Calu3 (cell line): ENCODE results near the gene ZSWIM8. TPM values are rescaled to one million over a fixed set of nuclear protein-coding genes. Genes with fewer than 3 reads are reported as not detected.
"Not testable (repeated sequence)": the region's sequence is repeated elsewhere in the genome, so short reads cannot be mapped to it uniquely, and the experiment has no call there.

Source experiments
- BruUV-seq: library from RNA; stranded (reverse); fragments of 400-500 nt; replicated peaks from 2 replicates; lab custom pipeline; 2021; lab: Mats Ljungman, UMichigan
- CTCF ChIA-PET: fragments of 300-600 bp; sonication (Branson Sonifier 250); formaldehyde crosslinking; loops from one replicate; lab custom pipeline; 2022; ENCODE audit warnings: antibody characterized with exemption; lab: Charles Lee
- DNase-seq: peaks from one replicate; pipeline ENCODE4 v3.0.0; 2022
- H3K27ac Mint-ChIP-seq: one replicate; pipeline ENCODE4 v1.8.0; 2022; ENCODE audit warnings: mixed read lengths; ENCODE audit not compliant: unreplicated experiment
- H3K27me3 Mint-ChIP-seq: one replicate; pipeline ENCODE4 v1.8.0; 2022; ENCODE audit warnings: mixed read lengths; ENCODE audit not compliant: unreplicated experiment
- H3K36me3 Mint-ChIP-seq: one replicate; pipeline ENCODE4 v1.8.0; 2022; ENCODE audit warnings: mild to moderate bottlenecking, moderate library complexity, mixed read lengths; ENCODE audit not compliant: insufficient read depth, unreplicated experiment
- H3K4me1 Mint-ChIP-seq: one replicate; pipeline ENCODE4 v1.8.0; 2022; ENCODE audit warnings: mild to moderate bottlenecking, low read depth, mixed read lengths; ENCODE audit not compliant: unreplicated experiment
- H3K4me3 Mint-ChIP-seq: one replicate; pipeline ENCODE4 v1.8.0; 2022; ENCODE audit warnings: mild to moderate bottlenecking, low read depth, moderate library complexity, mixed read lengths; ENCODE audit not compliant: unreplicated experiment
- H3K9me3 Mint-ChIP-seq: one replicate; pipeline ENCODE4 v1.8.0; 2022; ENCODE audit warnings: low read depth, mixed read lengths; ENCODE audit not compliant: unreplicated experiment
- intact Hi-C: fragments of 100-400 bp; cut with micrococcal nuclease; formaldehyde crosslinking; loops from one replicate; pipeline ENCODE4 v1.10.0; 2022; ENCODE audit not compliant: unreplicated experiment
- total RNA-seq: library from RNA; stranded (reverse); gene quantifications from 2 replicates; pipeline ENCODE4 v1.2.3, GENCODE V29; 2022
- TF ChIP-seq, protein P1 (sequence below): fragments of 200-600 bp; IDR thresholded peaks from one replicate; pipeline ENCODE4 v1.8.0; 2022; ENCODE audit warnings: antibody characterized with exemption; ENCODE audit not compliant: unreplicated experiment

Gene ZSWIM8
- total RNA-seq, 1 experiment from 2014 or later, result 59.9 TPM

- Mint-ChIP-seq H3K4me1 (peaks cover 5% of the 10 kb centered on the region), H3K27ac (no peak overlapping the region), H3K4me3 (no peak overlapping the region), H3K9me3 (no peaks in the 10 kb centered on the region), H3K36me3 (peaks cover 31% of the 10 kb centered on the region), H3K27me3 (no peaks in the 10 kb centered on the region)
- BruUV-seq, result no TSS peak
- DNase-seq, result no peak
- CTCF ChIA-PET, result interaction anchor here (0.6 kb wide), 1 partner anchor 916 kb away, joined by 9 read pairs; no protein-coding TSS in a partner anchor
- TF ChIP-seq, protein P1, sequence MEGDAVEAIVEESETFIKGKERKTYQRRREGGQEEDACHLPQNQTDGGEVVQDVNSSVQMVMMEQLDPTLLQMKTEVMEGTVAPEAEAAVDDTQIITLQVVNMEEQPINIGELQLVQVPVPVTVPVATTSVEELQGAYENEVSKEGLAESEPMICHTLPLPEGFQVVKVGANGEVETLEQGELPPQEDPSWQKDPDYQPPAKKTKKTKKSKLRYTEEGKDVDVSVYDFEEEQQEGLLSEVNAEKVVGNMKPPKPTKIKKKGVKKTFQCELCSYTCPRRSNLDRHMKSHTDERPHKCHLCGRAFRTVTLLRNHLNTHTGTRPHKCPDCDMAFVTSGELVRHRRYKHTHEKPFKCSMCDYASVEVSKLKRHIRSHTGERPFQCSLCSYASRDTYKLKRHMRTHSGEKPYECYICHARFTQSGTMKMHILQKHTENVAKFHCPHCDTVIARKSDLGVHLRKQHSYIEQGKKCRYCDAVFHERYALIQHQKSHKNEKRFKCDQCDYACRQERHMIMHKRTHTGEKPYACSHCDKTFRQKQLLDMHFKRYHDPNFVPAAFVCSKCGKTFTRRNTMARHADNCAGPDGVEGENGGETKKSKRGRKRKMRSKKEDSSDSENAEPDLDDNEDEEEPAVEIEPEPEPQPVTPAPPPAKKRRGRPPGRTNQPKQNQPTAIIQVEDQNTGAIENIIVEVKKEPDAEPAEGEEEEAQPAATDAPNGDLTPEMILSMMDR, result no peak
- intact Hi-C loops, result no loop called here
These were observed 8.1 kb downstream of the ZSWIM8 start for GRCh38 chr10:73793456-73793855.

DNA sequence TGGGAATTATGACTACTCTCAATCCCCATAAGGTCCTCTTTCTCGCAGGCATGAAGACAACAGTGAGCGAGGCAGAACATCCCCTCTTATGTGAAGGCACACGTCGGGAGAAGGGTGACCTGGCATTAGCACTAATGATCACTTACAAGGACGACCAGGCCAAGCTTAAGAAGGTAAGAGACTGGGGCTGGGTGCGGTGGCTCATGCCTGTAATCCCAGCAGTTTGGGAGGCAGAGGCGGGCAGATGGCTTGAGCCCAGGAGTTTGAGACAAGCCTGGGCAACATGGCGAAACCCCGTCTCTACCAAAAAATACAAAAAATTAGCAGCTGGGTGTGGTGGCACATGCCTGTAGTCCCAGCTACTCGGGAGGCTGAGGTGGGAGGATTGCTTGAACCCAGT is 10.1 kb downstream of the ZSWIM8 start:
- intact Hi-C loops, H3K9me3 Mint-ChIP-seq, H3K4me3 Mint-ChIP-seq, DNase-seq, H3K27me3 Mint-ChIP-seq, H3K4me1 Mint-ChIP-seq, BruUV-seq, H3K27ac Mint-ChIP-seq: not testable (repeated sequence)
- peaks cover 42% of the 10 kb centered on the region for H3K36me3 Mint-ChIP-seq
- CTCF ChIA-PET, result interaction anchor here (0.6 kb wide), 1 partner anchor 8 kb away, joined by 3 read pairs; no protein-coding TSS in a partner anchor

GRCh38 chr10:73796035-73796434 is 10.6 kb downstream of the ZSWIM8 start:
- peaks cover 43% of the 10 kb centered on the region for H3K36me3 Mint-ChIP-seq
- intact Hi-C loops, H3K4me3 Mint-ChIP-seq, H3K27me3 Mint-ChIP-seq, DNase-seq, H3K27ac Mint-ChIP-seq, H3K9me3 Mint-ChIP-seq, BruUV-seq, H3K4me1 Mint-ChIP-seq: not testable (repeated sequence)
- CTCF ChIA-PET, result interaction anchor here (0.8 kb wide), 1 partner anchor 39 kb away, joined by 7 read pairs; no protein-coding TSS in a partner anchor

DNA sequence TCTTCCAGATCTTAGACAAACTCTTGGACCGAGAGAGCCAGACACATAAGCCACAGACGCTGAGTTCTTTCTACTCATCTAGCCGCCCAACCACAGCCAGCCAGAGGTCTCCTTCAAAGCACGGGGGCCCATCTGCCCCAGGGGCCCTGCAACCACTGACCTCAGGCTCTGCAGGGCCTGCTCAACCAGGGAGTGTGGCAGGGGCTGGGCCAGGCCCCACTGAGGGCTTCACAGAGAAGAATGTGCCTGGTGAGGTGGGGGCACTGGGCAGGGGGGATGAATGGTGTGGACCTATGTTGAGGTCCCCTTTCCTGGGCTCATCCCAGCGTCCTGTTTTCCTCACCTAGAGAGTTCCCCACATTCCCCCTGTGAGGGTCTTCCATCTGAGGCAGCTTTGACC is 11.4 kb downstream of the ZSWIM8 start:
- Mint-ChIP-seq H3K4me1 (no peaks in the 10 kb centered on the region), H3K36me3 (peaks cover 47% of the 10 kb centered on the region)

GRCh38 chr10:73797324-73798025 is 12.1 kb downstream of the ZSWIM8 start:
- peaks cover 49% of the 10 kb centered on the region for H3K36me3 Mint-ChIP-seq
- CTCF ChIA-PET, result no interaction called here
- TF ChIP-seq, protein P1, result no peak
- no peak for DNase-seq
- H3K27ac Mint-ChIP-seq, result no peak overlapping the region
- no peaks in the 10 kb centered on the region for H3K4me1 Mint-ChIP-seq
- H3K4me3 Mint-ChIP-seq, result no peak overlapping the region
- no peaks in the 10 kb centered on the region for H3K9me3 Mint-ChIP-seq
- BruUV-seq, result no TSS peak
- intact Hi-C loops, result no loop called here
- no peaks in the 10 kb centered on the region for H3K27me3 Mint-ChIP-seq

More for the DNA sequence above, 11.4 kb downstream of the ZSWIM8 start:
- CTCF ChIA-PET, result no interaction called here
- TF ChIP-seq, protein P1, result no peak
- BruUV-seq, result no TSS peak
- Mint-ChIP-seq H3K27me3 (no peaks in the 10 kb centered on the region), H3K9me3 (no peaks in the 10 kb centered on the region), H3K27ac (no peak overlapping the region), H3K4me3 (no peak overlapping the region)
- intact Hi-C loops, result no loop called here
- DNase-seq, result no peak
